Measurements from ENCODE around the gene CBFA2T3.
"Not testable (repeated sequence)": the region's sequence is repeated elsewhere in the genome, so short reads cannot be mapped to it uniquely, and the experiment has no call there.

Gene CBFA2T3

GRCh38 chr16:88920618-88921590, 56.1 kb downstream of the CBFA2T3 start:
- no peak for DNase-seq

- no peak for DNase-seq
These were observed 57.1 kb downstream of the CBFA2T3 start for GRCh38 chr16:88919936-88920335.

- DNase-seq = not testable (repeated sequence)
These were observed 58.1 kb downstream of the CBFA2T3 start for GRCh38 chr16:88918896-88919295.

GRCh38 chr16:88917915-88918627, 58.9 kb downstream of the CBFA2T3 start:
- DNase-seq = no peak

GRCh38 chr16:88917146-88917914, 59.7 kb downstream of the CBFA2T3 start:
- DNase-seq = no peak

- no peak for DNase-seq
These were observed 61.2 kb downstream of the CBFA2T3 start for GRCh38 chr16:88915639-88916327.

- DNase-seq = no peak
These were observed 62.1 kb downstream of the CBFA2T3 start for GRCh38 chr16:88914750-88915368.

- no peak for DNase-seq
These were observed 63.1 kb downstream of the CBFA2T3 start for GRCh38 chr16:88913870-88914269.

GRCh38 chr16:88913001-88913612, 63.9 kb downstream of the CBFA2T3 start:
- no peak for DNase-seq

GRCh38 chr16:88912556-88912955, 64.5 kb downstream of the CBFA2T3 start:
- no peak for DNase-seq

GRCh38 chr16:88911946-88912310, 65.1 kb downstream of the CBFA2T3 start:
- no peak for DNase-seq

- DNase-seq = no peak
These were observed 65.7 kb downstream of the CBFA2T3 start for GRCh38 chr16:88911136-88911945.

GRCh38 chr16:88910284-88911135, 66.5 kb downstream of the CBFA2T3 start:
- DNase-seq = no peak

GRCh38 chr16:88909431-88910210, 67.4 kb downstream of the CBFA2T3 start:
- DNase-seq = no peak

GRCh38 chr16:88908307-88908706, 68.7 kb downstream of the CBFA2T3 start:
- DNase-seq = no peak

- no peak for DNase-seq
These were observed 69.2 kb downstream of the CBFA2T3 start for GRCh38 chr16:88907768-88908167.

GRCh38 chr16:88906535-88907105, 70.4 kb downstream of the CBFA2T3 start:
- DNase-seq = no peak

- DNase-seq = no peak
These were observed 71.0 kb downstream of the CBFA2T3 start for GRCh38 chr16:88906020-88906419.

GRCh38 chr16:88905563-88905962, 71.4 kb downstream of the CBFA2T3 start:
- DNase-seq = no peak

All from activated CD4-positive, alpha-beta T cell treated with anti-CD3 and anti-CD28 coated beads, Interleukin-2, amount 50 U/mL, for 4 hours (primary cell).